ENCODE results near the gene SDHAF2. TPM values are rescaled to one million over a fixed set of nuclear protein-coding genes. Genes with fewer than 3 reads are reported as not detected.

SDHAF2 gene
- total RNA-seq, 1 donor from 2014 or later: 47.2 TPM

DNA sequence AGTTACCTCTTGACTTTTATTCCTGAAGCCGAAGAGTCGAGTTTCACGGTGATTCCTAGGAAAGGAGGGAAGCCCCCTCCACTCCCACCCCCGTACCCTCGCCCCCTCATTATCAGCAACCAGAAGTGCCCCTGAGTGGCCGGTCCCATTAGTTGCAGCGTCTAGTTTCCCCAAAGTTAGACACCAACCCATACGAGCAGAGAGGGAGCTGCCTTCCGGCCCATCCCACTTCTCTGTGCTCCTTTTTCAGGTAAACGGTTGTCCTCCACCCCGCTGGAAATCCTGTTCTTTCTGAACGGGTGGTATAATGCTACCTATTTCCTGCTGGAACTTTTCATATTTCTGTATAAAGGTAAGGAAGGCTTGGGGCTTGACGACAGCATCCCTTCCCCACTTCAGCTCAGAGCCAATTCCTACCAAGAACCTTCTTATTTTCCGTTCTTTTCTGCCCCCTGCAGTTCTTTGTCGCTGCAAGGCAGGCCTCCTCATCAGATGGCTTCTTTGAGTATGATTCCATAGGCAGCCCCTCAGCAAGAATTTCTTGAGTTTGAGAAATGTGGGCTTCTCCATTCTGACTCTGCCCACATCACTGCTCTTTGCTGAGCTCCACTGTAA is 36.8 kb upstream of the SDHAF2 start:
- Mint-ChIP-seq H3K27ac (ENCODE audit: unreplicated experiment) (peak overlapping the region; percentile 75), H3K4me3 (ENCODE audit: unreplicated experiment) (peak overlapping the region; percentile 96), H3K27me3 (ENCODE audit: unreplicated experiment) (peaks cover 8% of the 10 kb centered on the region), H3K36me3 (ENCODE audit: low read depth, unreplicated experiment) (peaks cover 4% of the 10 kb centered on the region), H3K4me1 (ENCODE audit: unreplicated experiment) (peaks cover 15% of the 10 kb centered on the region), H3K9me3 (ENCODE audit: unreplicated experiment) (no peaks in the 10 kb centered on the region)
- TF ChIP-seq, protein P1, sequence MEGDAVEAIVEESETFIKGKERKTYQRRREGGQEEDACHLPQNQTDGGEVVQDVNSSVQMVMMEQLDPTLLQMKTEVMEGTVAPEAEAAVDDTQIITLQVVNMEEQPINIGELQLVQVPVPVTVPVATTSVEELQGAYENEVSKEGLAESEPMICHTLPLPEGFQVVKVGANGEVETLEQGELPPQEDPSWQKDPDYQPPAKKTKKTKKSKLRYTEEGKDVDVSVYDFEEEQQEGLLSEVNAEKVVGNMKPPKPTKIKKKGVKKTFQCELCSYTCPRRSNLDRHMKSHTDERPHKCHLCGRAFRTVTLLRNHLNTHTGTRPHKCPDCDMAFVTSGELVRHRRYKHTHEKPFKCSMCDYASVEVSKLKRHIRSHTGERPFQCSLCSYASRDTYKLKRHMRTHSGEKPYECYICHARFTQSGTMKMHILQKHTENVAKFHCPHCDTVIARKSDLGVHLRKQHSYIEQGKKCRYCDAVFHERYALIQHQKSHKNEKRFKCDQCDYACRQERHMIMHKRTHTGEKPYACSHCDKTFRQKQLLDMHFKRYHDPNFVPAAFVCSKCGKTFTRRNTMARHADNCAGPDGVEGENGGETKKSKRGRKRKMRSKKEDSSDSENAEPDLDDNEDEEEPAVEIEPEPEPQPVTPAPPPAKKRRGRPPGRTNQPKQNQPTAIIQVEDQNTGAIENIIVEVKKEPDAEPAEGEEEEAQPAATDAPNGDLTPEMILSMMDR (IDR thresholded peaks at IDR 0.05; ENCODE audit: unreplicated experiment): no peak
- DNase-seq (ENCODE audit: low spot score): peak; percentile 11

DNA sequence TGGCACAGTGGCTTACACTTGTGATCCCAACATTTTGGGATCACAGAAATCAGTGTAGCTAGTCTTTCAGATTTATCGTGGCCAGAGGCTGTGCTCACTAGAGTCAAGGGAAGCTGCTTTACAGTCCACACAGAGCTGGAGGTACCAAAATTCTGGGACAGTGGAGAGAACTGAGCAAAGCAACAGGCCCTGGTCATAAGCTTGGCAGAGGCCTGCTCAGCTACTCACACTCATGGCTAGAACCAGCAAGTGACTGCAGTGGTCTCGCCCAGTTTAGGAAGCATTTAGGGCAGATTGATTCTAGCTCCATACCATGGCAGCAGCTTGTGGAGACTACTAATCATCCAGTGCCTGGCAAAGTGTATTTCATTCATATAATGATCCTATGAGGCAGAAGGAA is 28.8 kb upstream of the SDHAF2 start:
- no peak overlapping the region for H3K4me3 Mint-ChIP-seq (ENCODE audit: unreplicated experiment)
- peaks cover 3% of the 10 kb centered on the region for H3K27me3 Mint-ChIP-seq (ENCODE audit: unreplicated experiment)
- peaks cover 19% of the 10 kb centered on the region for H3K4me1 Mint-ChIP-seq (ENCODE audit: unreplicated experiment)
- H3K27ac Mint-ChIP-seq (ENCODE audit: unreplicated experiment): peak overlapping the region; percentile 76
- H3K36me3 Mint-ChIP-seq (ENCODE audit: low read depth, unreplicated experiment): peaks cover 25% of the 10 kb centered on the region
- TF ChIP-seq, protein P1 (IDR thresholded peaks at IDR 0.05; ENCODE audit: unreplicated experiment): no peak
- DNase-seq (ENCODE audit: low spot score): no peak
- H3K9me3 Mint-ChIP-seq (ENCODE audit: unreplicated experiment): no peaks in the 10 kb centered on the region

DNA sequence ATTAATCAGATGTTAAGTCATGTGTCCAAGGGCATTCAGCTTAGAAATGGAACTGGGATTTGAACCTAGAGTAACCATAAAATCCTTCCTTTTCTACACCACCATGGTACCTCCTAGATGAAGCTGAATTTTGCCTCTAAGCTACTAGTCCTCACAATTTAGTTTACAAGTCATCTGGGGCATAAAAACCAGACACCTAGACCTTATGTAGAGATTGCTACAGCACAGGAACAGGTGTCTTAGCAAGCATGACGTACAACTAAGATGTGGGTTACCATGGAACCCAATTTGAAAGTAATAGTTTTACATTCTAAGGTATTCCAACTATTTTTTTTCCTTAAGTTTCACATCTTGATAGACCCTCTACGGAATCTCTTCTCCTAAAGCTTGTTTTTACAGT is 28.4 kb upstream of the SDHAF2 start:
- Mint-ChIP-seq H3K9me3 (ENCODE audit: unreplicated experiment) (no peaks in the 10 kb centered on the region), H3K4me1 (ENCODE audit: unreplicated experiment) (peaks cover 19% of the 10 kb centered on the region), H3K27ac (ENCODE audit: unreplicated experiment) (no peak overlapping the region), H3K36me3 (ENCODE audit: low read depth, unreplicated experiment) (peaks cover 25% of the 10 kb centered on the region), H3K27me3 (ENCODE audit: unreplicated experiment) (peaks cover 3% of the 10 kb centered on the region), H3K4me3 (ENCODE audit: unreplicated experiment) (no peak overlapping the region)
- TF ChIP-seq, protein P1 (IDR thresholded peaks at IDR 0.05; ENCODE audit: unreplicated experiment): no peak
- no peak for DNase-seq (ENCODE audit: low spot score)

DNA sequence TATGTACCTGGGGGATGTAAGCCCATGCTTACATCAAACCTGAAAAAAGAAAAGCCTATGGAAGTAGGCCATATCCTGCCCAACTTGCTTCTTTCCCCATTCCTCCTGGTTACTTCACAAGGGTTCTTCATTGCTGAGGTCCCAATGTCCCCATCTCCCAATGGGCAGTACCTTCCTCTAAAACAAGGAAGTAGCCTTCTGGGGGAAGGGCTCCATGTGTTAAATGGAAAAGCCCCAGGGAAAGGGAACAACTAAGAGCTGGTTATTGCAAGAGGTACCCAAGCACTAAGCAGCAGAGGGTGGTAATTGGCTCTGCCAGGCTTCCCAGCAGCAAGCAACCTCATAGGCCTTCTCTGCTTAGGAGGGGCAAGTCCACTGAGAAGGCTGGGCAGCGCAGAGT is 26.3 kb upstream of the SDHAF2 start:
- Mint-ChIP-seq H3K4me1 (ENCODE audit: unreplicated experiment) (peaks cover 22% of the 10 kb centered on the region), H3K27ac (ENCODE audit: unreplicated experiment) (no peak overlapping the region), H3K9me3 (ENCODE audit: unreplicated experiment) (no peaks in the 10 kb centered on the region), H3K4me3 (ENCODE audit: unreplicated experiment) (no peak overlapping the region), H3K36me3 (ENCODE audit: low read depth, unreplicated experiment) (peaks cover 38% of the 10 kb centered on the region), H3K27me3 (ENCODE audit: unreplicated experiment) (peaks cover 4% of the 10 kb centered on the region)
- TF ChIP-seq, protein P1 (IDR thresholded peaks at IDR 0.05; ENCODE audit: unreplicated experiment): no peak
- no peak for DNase-seq (ENCODE audit: low spot score)

DNA sequence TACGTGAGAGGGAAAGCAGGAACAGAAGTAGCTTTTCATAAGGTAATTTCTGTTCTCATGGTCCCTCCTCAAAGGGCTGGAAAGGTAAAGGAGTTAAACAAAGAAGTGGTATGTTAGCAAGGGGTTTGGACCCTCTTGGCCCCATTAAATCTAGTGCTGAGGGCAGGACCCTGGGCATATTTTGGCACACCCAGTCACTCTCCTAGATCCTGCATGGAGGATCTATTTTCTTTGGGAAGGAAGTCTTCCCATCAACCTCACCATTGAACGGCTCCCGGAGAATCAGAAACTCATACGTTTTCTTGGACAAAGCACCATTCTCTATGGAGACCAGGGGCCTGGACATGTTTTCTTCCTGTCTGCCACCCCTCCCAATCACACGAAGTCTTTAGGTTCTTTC is 25.8 kb upstream of the SDHAF2 start:
- H3K9me3 Mint-ChIP-seq (ENCODE audit: unreplicated experiment): no peaks in the 10 kb centered on the region
- TF ChIP-seq, protein P1 (IDR thresholded peaks at IDR 0.05; ENCODE audit: unreplicated experiment): no peak
- peaks cover 22% of the 10 kb centered on the region for H3K4me1 Mint-ChIP-seq (ENCODE audit: unreplicated experiment)
- DNase-seq (ENCODE audit: low spot score): no peak
- H3K27ac Mint-ChIP-seq (ENCODE audit: unreplicated experiment): peak overlapping the region; percentile 38
- H3K36me3 Mint-ChIP-seq (ENCODE audit: low read depth, unreplicated experiment): peaks cover 35% of the 10 kb centered on the region
- peaks cover 4% of the 10 kb centered on the region for H3K27me3 Mint-ChIP-seq (ENCODE audit: unreplicated experiment)
- no peak overlapping the region for H3K4me3 Mint-ChIP-seq (ENCODE audit: unreplicated experiment)

All from endothelial cell (in vitro differentiated cells).